HG03378 (cell line): ENCODE data around the gene DDIT3.
"Not testable (repeated sequence)": the region's sequence is repeated elsewhere in the genome, so short reads cannot be mapped to it uniquely, and the experiment has no call there.

Source experiments
- ATAC-seq: cut with Tn5 transposase; IDR thresholded peaks from one replicate; pipeline ENCODE4 v1.9.1; 2021; ENCODE audit warnings: mild to moderate bottlenecking, moderate library complexity; ENCODE audit not compliant: unreplicated experiment

Gene DDIT3

GRCh38 chr12:57514246-57514645 is 6.1 kb downstream of the DDIT3 start:
- not testable (repeated sequence) for ATAC-seq

DNA sequence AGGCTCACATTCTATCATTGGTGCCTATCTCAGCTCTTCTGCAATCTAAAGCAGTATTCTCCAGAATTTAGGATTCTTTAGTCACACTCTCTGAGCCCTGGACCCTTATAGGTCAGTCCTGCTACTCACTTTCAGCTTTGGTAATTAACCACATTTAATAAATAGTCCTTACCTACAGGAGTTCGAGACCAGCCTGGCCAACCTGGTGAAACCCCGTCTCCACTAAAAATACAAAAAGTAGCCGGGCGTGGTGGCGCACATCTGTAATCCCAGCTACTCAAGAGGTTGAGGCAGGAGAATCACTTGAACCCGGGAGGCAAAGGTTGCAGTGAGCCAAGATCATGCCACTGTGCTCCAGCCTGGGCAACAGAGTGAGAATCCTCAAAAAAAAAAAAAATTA is 6.6 kb downstream of the DDIT3 start:
- ATAC-seq: not testable (repeated sequence)

GRCh38 chr12:57513266-57513665 is 7.0 kb downstream of the DDIT3 start:
- no peak for ATAC-seq

DNA sequence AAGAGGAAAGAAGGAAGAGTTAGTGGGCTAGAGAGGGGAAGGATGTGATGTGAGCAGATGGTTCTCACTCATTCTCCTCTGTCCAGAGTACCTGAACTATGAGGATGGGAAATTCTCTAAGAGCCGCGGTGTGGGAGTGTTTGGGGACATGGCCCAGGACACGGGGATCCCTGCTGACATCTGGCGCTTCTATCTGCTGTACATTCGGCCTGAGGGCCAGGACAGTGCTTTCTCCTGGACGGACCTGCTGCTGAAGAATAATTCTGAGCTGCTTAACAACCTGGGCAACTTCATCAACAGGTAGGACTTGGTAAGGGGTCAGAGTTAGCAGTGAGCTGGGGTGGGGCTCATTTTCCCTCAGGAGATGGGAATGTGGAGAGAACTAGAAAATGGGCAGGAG is 7.6 kb downstream of the DDIT3 start:
- no peak for ATAC-seq

- ATAC-seq: no peak
These were observed 8.6 kb downstream of the DDIT3 start for GRCh38 chr12:57511588-57512325.

- ATAC-seq: no peak
These were observed 9.2 kb downstream of the DDIT3 start for GRCh38 chr12:57511161-57511560.

- not testable (repeated sequence) for ATAC-seq
These were observed 12.5 kb downstream of the DDIT3 start for GRCh38 chr12:57507796-57508195.

GRCh38 chr12:57506541-57506940 is 13.8 kb downstream of the DDIT3 start:
- ATAC-seq: not testable (repeated sequence)

DNA sequence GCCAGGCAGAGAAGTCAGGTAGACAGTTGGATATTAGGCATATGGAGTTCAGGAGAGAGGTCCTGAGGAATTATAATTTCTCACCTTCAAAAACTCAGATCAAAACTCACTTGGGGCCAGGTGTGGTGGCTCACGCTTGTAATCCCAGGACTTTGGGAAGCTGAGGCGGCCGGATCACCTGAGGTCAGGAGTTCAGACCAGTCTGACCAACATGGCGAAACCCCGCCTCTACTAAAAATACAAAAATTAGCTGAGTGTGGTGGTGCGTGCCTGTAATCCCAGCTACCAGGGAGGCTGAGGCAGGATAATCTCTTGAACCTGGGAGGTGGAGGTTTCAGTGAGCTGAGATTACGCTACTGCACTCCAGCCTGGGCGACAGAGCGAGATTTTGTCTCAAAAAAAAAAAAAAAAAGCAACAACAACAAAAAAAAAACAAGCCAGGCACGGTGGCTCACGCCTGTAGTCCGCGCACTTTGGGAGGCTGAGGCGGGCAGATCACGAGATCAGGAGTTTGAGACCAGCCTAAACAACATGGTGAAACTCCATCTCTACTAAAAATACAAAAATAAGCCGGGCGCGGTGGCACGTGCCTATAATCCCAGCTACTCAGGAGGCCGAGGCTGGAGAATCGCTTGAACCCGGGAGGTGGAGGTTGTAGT is 17.9 kb downstream of the DDIT3 start:
- ATAC-seq: not testable (repeated sequence)

- ATAC-seq: no peak
These were observed 20.1 kb downstream of the DDIT3 start for GRCh38 chr12:57500213-57500612.

DNA sequence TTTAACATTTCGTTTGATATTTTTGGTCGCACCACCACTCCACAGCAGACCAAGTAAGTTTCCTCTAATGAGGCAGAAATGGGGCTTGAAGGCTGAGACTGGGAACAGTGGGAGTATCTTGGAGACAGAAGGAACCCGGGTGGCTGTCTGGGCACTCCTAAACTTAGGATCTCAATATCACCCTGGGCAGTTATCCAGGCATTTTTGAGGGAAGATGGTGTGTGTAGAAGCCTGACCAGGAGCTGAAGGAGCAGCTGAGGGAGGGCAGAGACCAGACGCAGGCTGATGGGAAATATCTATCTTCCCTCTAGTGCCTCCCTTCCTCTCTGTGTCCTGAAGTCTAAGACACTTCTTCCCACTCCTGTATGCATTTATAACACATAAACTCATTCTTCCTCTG is 21.7 kb downstream of the DDIT3 start:
- ATAC-seq: no peak

GRCh38 chr12:57498132-57498502 is 22.2 kb downstream of the DDIT3 start:
- ATAC-seq: no peak

- ATAC-seq: no peak
These were observed 22.8 kb downstream of the DDIT3 start for GRCh38 chr12:57497223-57498131.

- ATAC-seq: no peak
These were observed 23.5 kb downstream of the DDIT3 start for GRCh38 chr12:57496822-57497221.

DNA sequence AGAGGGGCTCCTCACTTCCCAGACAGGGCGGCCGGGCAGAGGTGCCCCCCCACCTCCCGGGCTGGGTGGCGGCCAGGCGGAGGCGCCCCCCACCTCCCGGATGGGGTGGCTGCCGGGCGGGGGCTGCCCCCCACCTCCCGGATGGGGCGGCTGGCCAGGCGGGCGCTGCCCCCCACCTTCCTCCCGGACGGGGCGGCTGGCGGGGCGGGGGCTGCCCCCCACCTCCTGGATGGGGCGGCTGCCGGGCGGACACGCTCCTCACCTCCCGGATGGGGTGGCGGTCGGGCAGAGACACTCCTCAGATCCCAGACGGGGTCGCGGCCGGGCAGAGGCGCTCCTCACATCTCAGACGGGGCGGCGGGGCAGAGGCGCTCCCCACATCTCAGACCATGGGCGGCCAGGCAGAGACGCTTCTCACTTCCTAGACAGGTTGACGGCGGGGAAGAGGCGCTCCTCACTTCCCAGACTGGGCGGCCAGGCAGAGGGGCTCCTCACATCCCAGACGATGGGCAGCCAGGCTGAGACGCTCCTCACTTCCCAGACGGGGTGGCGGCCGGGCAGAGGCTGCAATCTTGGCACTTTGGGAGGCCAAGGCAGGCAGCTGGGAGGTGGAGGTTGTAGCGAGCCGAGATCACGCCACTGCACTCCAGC is 25.1 kb downstream of the DDIT3 start:
- not testable (repeated sequence) for ATAC-seq

DNA sequence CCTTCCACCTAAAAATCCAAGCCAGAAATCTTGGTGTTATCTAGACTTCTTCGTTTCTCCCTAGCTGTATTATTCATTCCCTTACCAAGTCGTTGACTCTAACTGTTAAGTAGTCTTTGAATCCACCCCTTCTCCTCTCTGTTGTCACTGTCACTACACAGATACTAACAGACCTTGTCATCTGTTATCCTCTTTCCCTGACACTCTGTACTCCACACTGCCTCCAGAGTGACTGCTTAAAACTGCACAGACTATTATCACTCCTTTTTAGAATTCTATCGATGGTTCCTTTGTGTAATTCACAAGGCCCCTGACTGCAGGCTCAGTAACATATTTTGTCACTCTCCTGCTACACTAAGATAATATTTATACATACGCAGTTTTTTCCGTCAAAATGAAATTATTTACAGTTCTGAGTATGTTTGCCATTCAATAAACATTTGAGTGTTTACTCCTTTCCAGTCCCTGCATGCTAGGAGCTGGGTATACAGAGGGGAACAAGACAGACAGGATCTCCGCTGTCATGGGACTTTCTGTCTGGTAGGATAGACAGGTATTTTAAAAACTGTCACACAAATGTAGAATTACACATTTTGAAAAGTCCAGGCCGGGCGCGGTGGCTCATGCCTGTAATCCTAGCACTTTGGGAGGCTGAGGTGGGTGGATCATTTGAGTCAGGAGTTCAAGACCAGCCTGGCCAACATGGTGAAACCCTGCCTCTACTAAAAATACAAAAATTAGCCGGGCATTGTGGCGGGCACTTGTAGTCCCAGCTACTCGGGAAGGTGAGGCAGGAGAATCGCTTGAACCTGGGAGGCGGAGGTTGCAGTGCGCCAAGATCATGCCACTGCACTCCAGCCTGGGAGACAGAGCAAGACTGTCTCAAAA is 28.7 kb downstream of the DDIT3 start:
- no peak for ATAC-seq

GRCh38 chr12:57490126-57490525 is 30.2 kb downstream of the DDIT3 start:
- ATAC-seq: no peak

DNA sequence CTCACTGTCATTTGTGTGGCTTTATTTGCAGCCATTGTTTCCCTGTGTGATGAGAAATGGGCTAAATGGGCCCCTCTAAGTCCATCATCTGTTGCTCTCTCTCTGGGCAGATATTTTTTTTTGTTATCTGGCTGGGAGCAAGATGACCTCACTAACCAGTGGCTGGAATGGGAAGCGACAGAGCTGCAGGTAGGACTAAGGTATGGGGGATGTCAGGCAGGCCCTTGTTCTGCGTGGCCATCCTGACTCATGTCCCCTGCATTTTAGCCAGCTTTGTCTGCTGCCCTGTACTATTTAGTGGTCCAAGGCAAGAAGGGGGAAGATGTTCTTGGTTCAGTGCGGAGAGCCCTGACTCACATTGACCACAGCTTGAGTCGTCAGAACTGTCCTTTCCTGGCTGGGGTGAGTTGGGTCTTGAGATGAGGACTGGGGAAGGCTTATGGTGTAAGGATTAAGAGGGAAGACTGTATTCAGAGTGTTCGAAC is 31.1 kb downstream of the DDIT3 start:
- no peak for ATAC-seq

GRCh38 chr12:57488402-57489156 is 31.7 kb downstream of the DDIT3 start:
- no peak for ATAC-seq
